ENCODE data around the gene CGRRF1.

DNA sequence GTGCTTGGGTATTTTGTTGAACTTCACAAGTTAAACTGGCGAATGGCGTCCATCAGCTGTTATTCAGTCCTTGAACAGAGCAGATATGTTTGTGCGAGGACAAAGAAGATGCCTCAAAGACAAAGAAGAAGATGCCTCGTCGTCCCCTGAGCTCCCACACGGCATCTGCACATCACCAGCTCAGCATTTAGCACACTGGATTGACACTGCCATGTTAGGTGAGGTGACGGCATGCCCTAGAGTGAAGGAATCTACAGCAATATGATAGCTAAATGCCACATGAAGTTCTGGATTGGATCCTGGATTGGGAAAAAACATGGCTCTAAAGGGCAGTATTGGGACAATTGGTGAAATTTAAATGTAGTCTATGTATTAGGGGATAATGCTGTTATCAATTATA, 72.6 kb downstream of the CGRRF1 start:
- TF ChIP-seq, protein P1, sequence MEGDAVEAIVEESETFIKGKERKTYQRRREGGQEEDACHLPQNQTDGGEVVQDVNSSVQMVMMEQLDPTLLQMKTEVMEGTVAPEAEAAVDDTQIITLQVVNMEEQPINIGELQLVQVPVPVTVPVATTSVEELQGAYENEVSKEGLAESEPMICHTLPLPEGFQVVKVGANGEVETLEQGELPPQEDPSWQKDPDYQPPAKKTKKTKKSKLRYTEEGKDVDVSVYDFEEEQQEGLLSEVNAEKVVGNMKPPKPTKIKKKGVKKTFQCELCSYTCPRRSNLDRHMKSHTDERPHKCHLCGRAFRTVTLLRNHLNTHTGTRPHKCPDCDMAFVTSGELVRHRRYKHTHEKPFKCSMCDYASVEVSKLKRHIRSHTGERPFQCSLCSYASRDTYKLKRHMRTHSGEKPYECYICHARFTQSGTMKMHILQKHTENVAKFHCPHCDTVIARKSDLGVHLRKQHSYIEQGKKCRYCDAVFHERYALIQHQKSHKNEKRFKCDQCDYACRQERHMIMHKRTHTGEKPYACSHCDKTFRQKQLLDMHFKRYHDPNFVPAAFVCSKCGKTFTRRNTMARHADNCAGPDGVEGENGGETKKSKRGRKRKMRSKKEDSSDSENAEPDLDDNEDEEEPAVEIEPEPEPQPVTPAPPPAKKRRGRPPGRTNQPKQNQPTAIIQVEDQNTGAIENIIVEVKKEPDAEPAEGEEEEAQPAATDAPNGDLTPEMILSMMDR (IDR thresholded peaks at IDR 0.05; ENCODE audit: low read depth, low read length, poor library complexity, severe bottlenecking) = no peak
- no peak for TF ChIP-seq EZH2phosphoT487 (IDR thresholded peaks at IDR 0.05; ENCODE audit: borderline replicate concordance, low read length)
